ENCODE measurements around the gene ZNF445. TPM values are rescaled to one million over a fixed set of nuclear protein-coding genes. Genes with fewer than 3 reads are reported as not detected.

The ZNF445 gene
- total RNA-seq, 4 donors from 2014 or later, result 4.6 to 10.1 (median 6.6) TPM

- no peak for ATAC-seq (ENCODE audit: low FRiP score)
- no peak for DNase-seq (ENCODE audit: low spot score)
- no peak for TF ChIP-seq CTCF (IDR thresholded peaks at IDR 0.05)
Observed at GRCh38 chr3:44434834-44435510, 42.5 kb downstream of the ZNF445 start.

GRCh38 chr3:44430466-44430865, 47.0 kb downstream of the ZNF445 start:
- DNase-seq (ENCODE audit: low spot score) (no peak), ATAC-seq (ENCODE audit: low FRiP score) (no peak)
- no peak for TF ChIP-seq CTCF (IDR thresholded peaks at IDR 0.05)

- DNase-seq (ENCODE audit: low spot score), result no peak
- TF ChIP-seq CTCF (IDR thresholded peaks at IDR 0.05), result no peak
Observed at GRCh38 chr3:44429459-44429858, 48.0 kb downstream of the ZNF445 start.

GRCh38 chr3:44428910-44429309, 48.6 kb downstream of the ZNF445 start:
- TF ChIP-seq CTCF (IDR thresholded peaks at IDR 0.05), result no peak
- DNase-seq (ENCODE audit: low spot score) (no peak), ATAC-seq (ENCODE audit: low FRiP score) (no peak)

More at GRCh38 chr3:44429459-44429858, 48.0 kb downstream of the ZNF445 start:
- no peak for ATAC-seq (ENCODE audit: low FRiP score)

- TF ChIP-seq CTCF (IDR thresholded peaks at IDR 0.05), result no peak
- no peak for ATAC-seq (ENCODE audit: low FRiP score)
- DNase-seq (ENCODE audit: low spot score), result no peak
Observed at GRCh38 chr3:44427683-44428082, 49.8 kb downstream of the ZNF445 start.

GRCh38 chr3:44424758-44425157, 52.7 kb downstream of the ZNF445 start:
- TF ChIP-seq CTCF (IDR thresholded peaks at IDR 0.05), result no peak
- DNase-seq (ENCODE audit: low spot score), result no peak
- no peak for ATAC-seq (ENCODE audit: low FRiP score)

GRCh38 chr3:44421280-44421679, 56.2 kb downstream of the ZNF445 start:
- DNase-seq (ENCODE audit: low spot score), result no peak
- ATAC-seq (ENCODE audit: low FRiP score), result no peak
- TF ChIP-seq CTCF (IDR thresholded peaks at IDR 0.05), result no peak
